RPMI7951 (cell line): ENCODE measurements around the gene NCKAP1. TPM values are rescaled to one million over a fixed set of nuclear protein-coding genes. Genes with fewer than 3 reads are reported as not detected.

Experiments
- DNase-seq: peaks from one replicate; pipeline ENCODE4 v3.0.0-alpha.2; 2012; ENCODE audit warnings: low read depth
- total RNA-seq: library from RNA; depleted of rRNA; stranded (reverse); fragments of >200 nt; shearing (Covaris generic); gene quantifications from 2 replicates; pipeline ENCODE4 v1.2.3, GENCODE V29; 2014

Gene NCKAP1
- total RNA-seq, 1 experiment from 2014 or later: 188 TPM

GRCh38 chr2:182951948-182952663 lies 86.2 kb downstream of the NCKAP1 start:
- DNase-seq: no peak

- DNase-seq: no peak
Observed at GRCh38 chr2:182950546-182950945, 87.7 kb downstream of the NCKAP1 start.

GRCh38 chr2:182949572-182950189 lies 88.6 kb downstream of the NCKAP1 start:
- DNase-seq: peak; percentile 72

GRCh38 chr2:182949052-182949451 lies 89.2 kb downstream of the NCKAP1 start:
- no peak for DNase-seq

GRCh38 chr2:182946958-182947369 lies 91.3 kb downstream of the NCKAP1 start:
- DNase-seq: peak; percentile 19

GRCh38 chr2:182943339-182943738 lies 94.9 kb downstream of the NCKAP1 start:
- DNase-seq: no peak

GRCh38 chr2:182942756-182943155 lies 95.5 kb downstream of the NCKAP1 start:
- DNase-seq: no peak

- DNase-seq: no peak
Observed at GRCh38 chr2:182941919-182942318, 96.3 kb downstream of the NCKAP1 start.

- DNase-seq: no peak
Observed at GRCh38 chr2:182941121-182941722, 97.0 kb downstream of the NCKAP1 start.

- DNase-seq: no peak
Observed at GRCh38 chr2:182937870-182938269, 100.4 kb downstream of the NCKAP1 start.

GRCh38 chr2:182933629-182934028 lies 104.6 kb downstream of the NCKAP1 start:
- DNase-seq: no peak

- no peak for DNase-seq
Observed at GRCh38 chr2:182929972-182930371, 108.3 kb downstream of the NCKAP1 start.

- no peak for DNase-seq
Observed at GRCh38 chr2:182924306-182924705, 114.0 kb downstream of the NCKAP1 start.

GRCh38 chr2:182921234-182921633 lies 117.0 kb downstream of the NCKAP1 start:
- no peak for DNase-seq

GRCh38 chr2:182920631-182921056 lies 117.6 kb downstream of the NCKAP1 start:
- no peak for DNase-seq

GRCh38 chr2:182920089-182920488 lies 118.2 kb downstream of the NCKAP1 start:
- no peak for DNase-seq

GRCh38 chr2:182918961-182919652 lies 119.2 kb downstream of the NCKAP1 start:
- DNase-seq: no peak

GRCh38 chr2:182917924-182918323 lies 120.3 kb downstream of the NCKAP1 start:
- no peak for DNase-seq

- DNase-seq: no peak
Observed at GRCh38 chr2:182916417-182916816, 121.8 kb downstream of the NCKAP1 start.

GRCh38 chr2:182915369-182916326 lies 122.6 kb downstream of the NCKAP1 start:
- DNase-seq: peak; percentile 83

- DNase-seq: no peak
Observed at GRCh38 chr2:182914852-182915251, 123.4 kb downstream of the NCKAP1 start.
